HG03139 (cell line): ENCODE measurements around the gene TMEM150B.

Source experiments
- ATAC-seq: cut with Tn5 transposase; IDR thresholded peaks from one replicate; pipeline ENCODE4 v1.9.1; 2021; ENCODE audit not compliant: unreplicated experiment

Gene TMEM150B

DNA sequence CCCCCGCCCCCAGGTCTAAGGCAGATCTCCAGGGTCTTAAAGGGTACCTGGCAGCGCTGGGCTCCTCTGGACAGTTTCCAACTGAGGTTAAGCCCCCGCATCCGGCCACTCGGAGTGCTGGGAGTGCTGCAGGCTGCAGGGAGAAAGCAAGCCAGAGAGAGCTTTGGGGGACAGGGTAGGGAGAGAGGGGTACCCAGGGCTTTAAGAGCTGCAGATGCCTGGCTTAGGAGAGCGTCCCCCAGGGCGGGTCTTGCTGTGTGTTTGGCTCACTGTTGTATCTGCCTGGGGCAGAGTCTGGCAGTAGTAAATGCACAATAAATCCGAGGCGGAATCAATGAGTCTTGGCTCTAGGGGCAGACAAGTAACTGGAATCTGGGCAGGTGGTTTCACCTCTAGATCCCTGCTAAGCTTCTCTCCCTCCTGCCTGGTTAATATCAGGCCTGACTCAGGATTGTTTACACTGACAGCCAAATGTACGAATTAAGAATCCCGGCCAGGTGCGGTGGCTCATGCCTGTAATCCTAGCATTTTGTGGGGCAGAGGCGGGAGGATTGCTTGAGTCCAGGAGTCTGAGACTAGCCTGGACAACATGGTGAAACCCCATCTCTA is 30.2 kb upstream of the TMEM150B start:
- ATAC-seq: no peak

DNA sequence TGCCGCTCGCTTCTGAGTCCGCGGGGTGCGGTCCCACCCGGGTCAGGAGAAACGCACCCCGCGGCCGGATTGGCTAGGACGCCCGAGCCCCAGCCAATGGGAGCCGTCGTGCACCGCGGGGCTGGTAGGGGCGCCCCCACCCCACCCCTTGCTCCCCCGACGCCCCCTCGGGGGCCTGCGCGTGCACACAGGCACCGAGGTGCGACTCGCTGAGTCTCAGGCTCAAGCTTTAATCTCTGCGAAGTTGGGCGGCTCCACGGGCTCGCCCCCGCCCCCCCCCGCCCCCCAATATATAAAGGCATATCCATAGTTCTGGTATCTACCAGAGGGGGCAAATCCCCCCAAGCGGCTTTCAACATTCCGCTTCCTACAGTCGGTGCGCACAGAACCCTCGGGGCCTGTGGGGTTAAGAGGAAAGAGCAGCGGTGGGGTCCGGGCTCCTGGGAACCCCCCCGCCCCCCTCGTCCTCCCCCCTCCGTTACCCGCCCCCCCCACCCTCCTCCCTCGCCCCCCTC is 29.6 kb upstream of the TMEM150B start, which contains the start of gene COX6B2:
TSS of gene COX6B2 (minus strand) at position 22 of the 515 bp plus-strand sequence. CDS start 198 bp downstream, outside the sequence.
- ATAC-seq: no peak

DNA sequence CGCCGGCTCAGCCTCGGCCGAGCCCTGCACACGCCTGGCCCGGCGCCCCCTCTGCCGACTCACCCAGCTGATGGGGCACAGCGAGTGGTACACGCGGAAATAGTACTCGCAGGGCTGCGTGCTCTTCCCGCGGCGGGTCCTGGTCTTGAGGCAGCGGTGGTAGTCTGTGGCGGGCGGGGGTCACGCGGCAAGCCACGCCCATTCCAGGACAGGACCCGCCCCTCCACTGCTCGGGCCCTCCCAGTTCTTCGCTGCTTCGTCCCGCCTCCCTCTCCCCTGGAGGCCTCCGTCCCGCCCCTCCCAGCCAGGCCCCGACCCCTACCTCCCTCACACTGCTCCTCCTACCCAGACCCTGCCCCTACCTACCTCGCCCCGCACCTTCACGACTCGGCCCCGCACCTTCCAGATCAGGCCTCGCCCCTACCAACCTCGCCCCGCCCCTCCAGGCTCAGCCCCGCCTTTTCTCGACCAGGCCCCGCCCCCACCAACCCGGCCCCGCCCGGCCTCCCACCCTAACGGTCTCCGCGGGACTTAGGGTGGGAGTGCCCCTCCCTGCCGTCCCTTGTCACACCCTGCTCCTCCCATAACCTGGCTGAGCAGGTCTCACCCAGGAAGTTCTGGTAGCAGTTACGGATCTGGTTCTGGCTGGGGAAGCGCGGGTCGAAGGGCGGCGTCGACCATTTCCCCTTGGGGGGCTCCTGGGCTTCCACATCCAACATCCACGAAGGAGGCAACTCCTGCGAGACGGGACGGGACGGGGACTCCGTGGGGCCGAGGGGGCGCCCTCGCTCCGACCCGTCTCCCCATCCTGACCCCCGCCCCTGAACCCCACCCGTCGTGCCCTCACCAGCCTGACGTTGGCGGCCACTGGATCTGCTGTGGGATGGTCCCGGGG is 28.9 kb upstream of the TMEM150B start:
- no peak for ATAC-seq

DNA sequence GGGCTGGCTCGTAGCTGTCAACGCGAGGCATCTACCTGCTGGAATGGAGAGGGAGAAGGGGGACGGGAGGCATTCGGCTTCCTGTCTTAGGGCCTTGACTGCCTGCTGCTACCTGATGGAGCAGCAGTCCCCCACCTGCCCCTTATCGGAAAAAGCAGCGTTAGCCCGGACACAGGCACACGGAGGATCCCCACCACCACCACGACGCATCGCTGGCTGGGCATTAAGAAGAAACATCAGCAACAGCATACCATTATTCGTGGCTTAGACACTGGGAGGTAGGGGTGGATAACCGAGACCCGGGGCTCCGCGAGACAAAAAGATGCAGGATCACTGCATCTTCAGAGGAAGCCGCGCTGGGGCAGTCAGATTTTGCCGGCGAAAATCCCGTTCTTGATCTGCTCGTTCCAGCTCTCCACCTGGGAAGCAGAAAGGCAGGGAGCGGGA is 28.2 kb upstream of the TMEM150B start:
- ATAC-seq: no peak

DNA sequence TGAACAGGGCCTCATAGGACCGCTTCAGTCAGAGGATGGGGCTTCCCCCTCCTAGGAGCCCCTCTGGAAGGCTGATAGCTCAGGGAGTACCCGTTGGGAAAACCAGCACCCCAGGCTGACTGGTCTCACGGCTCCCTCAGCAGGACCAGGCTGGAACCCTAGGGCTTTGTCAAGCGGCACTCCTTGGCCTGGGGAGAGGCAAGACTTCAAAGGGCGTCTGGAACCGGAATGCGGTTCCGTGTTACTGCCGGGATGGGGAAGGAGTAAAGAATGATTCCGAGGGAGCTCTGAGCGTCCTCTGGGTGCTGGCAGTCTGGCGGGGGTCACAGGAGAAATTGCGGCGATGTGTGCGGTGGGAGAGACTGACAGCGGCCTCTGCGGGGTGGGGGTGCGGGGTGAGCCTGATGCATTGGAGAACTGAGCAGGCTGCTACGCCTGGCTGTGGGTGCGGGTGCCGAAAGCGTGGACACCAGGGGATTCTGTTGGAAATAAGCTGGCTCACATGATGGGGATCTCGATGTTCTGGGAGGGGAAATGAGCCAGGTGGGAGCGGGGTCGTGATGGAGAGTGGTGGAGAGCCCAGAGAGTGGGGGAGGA is 27.5 kb upstream of the TMEM150B start:
- ATAC-seq: no peak

DNA sequence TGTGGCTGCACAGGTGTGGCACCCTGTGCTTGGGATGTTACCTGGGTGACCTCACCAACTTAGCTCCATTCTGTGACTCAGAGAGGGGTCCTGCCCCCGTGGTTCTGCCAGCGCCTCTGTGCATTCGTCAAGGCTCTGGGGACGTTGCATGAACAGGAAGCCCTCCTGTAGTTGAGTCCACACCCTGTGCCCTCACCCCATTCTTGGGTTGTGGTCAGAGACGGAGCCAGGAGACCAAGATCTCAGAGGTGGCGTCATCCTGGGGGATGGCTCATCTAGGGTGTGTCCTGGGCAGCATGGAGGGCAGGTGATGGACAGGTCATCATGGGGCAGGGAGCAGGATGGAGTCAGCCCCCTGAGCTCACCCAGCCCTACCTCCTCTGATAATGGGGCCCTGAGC is 26.9 kb upstream of the TMEM150B start:
- ATAC-seq: no peak

DNA sequence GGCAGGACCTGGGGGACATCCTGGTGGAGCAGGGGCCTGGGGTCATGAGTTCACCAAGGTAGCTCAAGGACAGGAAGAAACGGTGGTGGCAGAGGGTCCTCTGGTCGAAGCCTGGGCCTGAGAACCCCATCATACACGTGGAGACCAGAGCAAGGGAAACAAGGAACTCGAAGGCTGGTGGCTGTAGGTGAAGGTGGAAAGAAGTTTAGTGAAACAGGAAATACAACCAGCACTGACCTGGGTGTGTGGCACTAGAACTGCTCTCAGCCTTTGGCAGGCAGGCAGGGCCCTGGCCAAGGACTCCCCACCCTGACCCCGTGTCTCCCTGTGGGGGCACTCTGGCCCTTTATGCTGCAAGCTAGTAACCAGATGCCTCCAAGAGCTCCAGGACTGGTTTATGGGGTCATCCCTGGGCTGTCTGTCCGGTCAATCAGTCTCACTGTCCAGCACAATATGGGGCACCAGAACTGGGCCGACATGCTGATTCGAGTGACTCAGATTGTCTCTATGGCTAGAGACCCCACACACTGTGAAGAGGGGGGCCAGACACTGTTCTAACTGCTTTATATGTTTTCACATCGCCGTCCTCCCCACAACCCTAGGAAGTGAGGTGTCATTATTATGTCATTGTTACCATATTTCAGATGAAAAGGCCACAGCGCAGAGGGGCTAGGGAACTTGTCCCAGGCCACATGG is 25.6 kb upstream of the TMEM150B start:
- ATAC-seq: no peak

DNA sequence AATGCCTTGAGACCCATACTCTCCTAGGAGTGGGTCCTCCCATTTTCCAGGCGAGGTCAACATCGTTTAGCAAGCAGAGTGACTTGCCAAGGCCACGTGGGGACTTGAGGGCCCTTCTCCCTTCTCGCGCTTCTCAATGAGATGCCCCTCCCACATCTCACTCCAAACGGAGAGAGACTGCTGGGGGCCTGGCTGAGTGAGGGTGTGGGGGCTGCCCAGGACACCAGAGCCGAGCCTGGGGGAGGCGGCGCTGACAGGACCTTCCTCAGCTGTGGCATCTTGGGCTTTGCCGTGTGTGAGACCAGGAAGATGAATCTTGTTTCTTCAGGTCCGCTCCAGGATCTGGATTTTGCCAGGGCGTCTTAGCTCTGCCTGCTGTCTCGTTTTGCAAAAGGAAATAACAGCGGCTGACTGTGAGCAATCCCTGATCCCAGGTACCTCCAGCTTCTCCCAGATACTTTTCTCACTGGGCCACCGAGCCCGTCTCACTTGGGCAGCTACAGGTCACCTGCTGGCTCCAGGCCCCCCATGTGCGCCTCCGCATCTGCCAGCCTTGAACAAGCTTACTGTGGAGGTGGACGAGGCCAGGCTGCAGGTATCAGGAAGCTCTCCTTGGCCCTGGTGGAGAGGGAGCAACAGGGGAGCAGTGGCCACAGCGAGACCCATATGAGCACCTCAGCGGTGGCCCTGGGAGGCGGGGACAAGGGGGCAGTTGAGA is 23.3 kb upstream of the TMEM150B start:
- ATAC-seq: no peak

DNA sequence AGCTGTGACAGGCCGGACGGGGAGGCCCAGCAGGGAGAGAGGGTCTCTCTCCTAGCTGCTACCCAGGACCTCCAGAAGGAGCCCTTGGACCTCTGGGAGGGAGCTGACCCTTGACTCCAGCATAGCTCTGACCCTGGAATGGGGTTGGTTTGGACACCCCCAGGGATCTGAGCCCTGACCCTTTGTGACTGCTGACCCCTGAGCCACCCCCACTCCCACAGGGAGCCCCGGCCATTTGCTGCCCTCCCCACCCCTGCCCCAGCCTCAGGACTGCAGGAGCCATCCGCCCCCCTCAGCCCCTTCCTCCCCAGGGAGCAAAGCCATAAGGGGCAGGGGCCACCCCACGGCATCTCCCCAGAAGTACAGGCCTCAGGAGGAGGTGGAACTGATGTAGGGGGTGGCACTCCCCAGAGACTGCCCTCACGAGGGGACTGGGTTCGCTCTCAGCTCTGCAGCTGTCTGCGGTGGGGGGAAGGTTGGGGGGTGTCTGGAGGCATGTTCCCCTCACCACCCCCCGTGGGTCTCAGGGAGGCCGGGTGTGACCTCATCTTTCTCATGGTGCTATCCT is 22.4 kb upstream of the TMEM150B start:
- no peak for ATAC-seq

DNA sequence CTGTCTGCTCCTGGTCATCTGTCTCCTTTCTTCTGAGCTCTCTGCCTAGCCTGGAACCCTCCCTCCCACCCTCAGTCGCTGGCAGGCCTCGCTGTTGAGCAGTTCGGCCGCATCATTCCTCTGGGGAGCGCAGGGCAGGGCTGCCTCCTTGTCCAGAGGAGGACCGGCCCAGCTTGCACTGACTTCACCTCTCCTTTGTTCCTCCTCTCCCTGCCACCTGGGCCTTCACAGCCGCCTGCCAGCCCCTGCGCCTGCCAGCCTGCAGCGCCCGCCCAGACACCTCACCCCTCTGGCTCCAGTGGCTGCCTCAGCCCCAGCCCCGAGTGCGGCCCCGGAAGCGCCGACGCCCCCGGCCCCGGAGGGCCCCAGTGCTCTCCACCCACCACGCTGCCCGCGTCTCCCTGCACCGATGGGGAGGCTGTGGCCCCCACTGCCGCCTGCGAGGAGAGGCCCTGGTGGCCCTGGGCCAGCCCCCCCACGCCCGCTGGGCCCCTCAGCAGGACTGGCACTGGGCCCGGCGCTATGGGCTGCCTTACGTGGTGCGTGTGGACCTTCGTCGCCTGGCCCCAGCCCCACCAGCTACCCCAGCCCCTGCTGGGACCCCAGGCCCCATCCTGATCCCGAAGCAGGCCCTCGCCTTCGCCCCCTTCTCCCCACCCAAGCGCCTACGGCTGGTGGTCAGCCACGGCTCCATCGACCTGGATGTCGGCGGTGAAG is 21.7 kb upstream of the TMEM150B start:
- ATAC-seq: no peak

DNA sequence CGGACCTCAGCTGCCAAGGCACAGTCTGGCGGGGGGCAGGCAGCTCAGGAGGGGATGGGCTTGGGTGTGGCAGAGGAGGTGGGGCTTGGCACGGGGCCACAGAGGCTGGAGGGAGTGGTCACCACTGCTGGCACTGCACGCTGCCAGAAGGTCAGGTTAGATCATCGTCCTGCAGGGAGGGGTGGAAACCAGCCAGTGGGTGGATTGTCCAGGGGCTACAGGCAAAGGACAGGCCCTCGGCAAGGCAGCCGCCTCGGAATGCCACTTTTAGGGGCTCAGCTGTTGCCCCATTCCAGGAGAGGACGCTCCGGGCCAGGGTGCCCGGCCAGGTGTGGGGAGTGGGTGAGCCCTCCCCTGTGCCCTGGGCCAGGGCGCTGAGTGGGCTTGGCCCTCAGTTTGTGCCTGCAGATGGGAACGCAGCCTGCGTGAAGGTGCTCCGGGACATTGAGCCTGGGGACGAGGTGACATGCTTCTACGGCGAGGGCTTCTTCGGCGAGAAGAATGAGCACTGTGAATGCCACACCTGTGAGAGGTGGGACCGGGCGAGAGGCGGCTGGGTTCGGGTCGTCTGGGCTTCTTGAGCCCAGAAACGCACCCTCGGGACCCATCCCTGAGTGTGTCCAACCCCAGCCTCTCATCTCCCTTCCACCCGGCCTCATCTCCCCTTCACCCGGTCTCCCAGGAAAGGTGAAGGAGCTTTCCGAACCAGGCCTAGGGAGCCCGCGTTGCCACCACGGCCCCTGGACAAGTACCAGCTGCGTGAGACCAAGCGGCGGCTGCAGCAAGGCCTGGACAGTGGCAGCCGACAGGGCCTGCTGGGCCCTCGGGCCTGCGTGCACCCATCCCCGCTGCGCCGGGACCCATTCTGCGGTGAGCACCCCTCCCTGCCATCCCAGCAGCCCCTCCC is 20.9 kb upstream of the TMEM150B start:
- no peak for ATAC-seq

DNA sequence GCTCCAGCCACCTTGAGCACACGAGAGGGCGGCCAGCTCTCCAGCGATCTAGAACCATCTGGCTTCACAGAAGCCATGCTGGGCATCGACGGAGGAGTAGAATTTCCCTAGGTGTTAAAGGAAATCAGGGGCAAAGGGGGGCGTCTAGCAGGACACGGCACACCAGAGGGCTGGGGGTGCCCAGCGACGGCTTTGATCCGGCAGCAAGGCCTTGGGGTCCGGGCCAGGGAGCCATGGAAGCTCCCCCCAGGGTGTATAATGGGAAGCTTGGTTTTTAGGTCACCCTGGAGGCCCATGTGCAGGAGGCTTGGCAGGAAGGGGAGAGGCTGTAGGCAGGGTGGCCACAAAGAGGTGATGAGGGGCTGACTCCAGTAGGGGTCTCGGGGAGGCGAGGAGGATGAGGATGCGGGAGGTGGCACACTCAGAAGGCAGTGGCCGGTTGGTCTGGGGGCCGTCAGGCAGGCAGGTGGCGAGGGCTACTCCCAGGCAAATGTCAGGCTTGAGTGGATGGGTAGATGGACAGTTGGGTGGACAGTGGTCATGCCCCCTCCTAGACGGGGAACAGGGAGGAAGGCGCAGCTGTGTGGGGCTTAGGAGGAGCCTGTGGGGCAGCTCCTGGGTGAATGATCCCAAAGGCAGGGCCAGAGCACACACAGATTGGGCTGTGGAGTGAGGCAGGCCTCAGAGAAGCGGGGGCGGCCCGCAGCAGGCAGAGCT is 20.1 kb upstream of the TMEM150B start:
- no peak for ATAC-seq

DNA sequence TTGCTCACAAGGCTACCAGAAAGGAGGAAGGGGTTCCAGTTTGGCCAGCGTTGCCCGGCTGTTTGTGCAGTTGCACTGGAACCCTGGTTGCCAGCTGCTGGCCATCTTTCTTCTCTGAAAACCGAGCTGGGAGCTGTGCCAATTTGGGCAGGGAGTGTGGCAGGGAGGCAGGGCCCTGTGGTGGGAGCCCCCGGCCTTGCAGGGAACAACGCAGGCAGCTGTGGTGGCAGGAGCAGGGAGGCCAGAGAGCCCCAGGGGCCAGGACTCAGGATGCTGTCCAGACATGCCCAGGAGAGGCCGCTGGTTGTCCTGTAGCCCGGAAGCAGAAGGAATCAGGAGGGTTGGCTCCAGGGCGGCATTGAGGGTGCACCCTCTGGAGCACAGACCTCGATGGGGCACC is 19.3 kb upstream of the TMEM150B start:
- no peak for ATAC-seq

DNA sequence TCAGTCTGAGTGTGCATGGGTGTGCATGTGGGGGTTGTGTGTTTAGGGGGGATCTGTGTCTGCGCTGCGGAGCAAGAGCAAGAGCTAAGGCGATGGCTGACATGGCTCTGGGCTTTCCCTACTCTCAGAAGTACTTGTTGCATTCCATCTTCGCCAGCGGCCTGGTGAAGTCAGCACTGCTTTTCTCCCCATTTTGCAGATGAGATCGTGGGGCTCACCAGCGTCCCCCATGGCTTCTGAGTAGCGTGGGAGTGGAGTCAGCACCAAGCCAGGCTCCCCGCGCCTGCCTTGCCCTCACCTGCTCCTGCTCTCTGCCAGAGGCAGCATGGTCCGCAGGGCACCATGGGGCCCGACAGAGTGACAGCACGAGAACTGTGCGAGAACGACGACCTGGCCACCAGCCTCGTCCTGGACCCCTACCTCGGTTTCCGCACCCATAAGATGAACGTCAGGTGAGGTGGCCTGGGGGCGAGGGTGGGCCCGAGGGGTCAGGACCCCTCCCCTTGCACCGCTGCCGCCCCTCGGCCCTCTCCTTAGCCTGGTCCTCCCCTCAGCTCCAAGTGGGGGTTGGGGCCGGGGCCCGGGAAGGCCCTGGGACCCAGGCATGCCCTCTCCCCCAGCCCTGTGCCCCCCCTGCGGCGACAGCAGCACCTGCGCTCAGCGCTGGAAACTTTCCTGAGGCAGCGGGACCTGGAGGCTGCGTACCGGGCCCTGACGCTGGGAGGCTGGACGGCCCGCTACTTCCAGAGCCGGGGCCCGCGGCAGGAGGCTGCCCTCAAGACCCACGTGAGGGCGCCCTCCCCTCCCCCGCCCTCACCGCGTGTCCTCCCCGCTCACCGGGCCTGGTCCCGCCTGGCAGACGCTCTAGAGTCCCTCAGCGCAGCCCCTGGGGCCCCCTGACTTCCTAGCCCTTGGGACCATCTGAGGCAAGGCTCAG is 16.7 kb upstream of the TMEM150B start:
- no peak for ATAC-seq

DNA sequence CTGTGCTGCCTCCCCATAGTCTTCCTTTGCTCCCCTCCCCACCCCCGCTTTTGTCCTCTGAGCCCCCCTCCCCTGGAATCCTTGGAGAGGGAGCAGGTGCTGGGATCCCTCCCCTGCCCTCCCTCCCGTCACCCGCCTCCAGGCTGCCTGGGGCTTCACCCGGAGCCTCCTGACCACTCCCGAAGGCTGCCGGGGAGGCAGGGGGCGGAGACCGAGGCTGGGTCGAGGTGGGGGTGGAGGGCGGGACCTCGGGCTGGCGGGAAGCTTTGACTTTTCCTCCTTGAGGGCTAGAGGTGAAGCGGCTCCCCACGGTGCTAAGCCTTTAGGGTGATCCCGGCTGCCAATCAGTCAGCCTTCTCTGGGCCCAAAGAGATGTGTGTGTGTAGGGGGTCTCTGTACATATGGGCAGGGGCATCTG is 16.0 kb upstream of the TMEM150B start:
- no peak for ATAC-seq

DNA sequence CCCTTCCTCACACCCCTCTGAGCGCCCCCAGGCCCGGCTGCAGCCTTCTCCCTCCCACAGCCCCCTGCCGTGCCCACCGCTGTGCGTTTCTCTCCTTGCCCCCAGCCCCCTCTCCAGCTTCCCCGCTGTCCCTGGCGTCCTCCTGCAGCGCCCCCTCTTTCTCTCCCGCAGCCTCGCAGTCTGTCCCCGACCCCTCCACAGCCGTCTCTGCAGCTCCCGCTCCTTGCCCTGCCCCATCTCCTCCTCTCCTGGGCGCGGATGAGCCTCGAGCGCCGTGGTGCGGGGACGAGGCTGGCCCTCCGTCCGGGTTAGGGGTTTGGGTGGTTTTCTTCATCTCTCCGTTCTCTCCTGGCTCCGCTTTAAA is 15.6 kb upstream of the TMEM150B start:
- ATAC-seq: no peak
